HG02763 (cell line): ENCODE measurements around the gene SUGP2.

Source experiments
- ATAC-seq: cut with Tn5 transposase; IDR thresholded peaks from one replicate; pipeline ENCODE4 v1.9.1; 2021; ENCODE audit warnings: mild to moderate bottlenecking, moderate library complexity; ENCODE audit not compliant: unreplicated experiment

SUGP2 gene

DNA sequence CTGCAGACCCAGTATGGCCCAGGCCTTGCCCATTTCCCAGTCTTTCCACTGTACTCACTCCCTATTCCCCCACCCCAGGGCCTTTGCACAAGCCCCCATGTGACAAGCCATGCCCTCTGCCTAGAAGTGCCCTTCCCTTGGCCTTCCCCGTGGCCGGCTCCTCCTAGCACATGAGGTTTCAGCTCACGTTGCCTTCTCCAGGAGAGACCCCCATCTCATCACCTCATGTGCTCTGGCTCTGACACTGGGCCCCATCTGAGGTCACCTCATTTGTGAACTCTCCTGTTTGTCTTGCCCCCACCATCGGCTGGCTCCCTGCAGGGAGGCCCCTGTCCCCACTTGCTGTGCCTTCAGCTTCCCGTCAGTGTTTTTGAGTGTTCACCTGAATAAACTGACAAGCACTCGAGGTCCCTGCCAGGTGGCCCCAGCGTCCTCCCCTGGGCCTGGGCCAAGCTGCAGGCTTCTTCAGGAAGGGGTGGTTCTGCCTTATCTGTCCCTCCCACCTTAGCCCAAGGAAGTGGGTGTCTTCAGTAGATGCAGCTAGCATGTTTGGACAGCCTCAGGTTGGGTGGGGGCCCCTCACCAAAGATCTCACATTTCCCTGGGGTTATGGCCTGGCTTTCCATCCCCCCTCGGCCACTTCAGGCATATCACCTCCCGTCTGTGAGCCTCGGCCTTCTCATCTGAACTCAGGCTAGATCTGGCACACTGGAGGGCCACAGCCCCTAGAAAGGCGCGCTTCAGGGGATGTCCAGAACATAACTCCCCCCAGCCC lies 26.7 kb upstream of the SUGP2 start:
- no peak for ATAC-seq

DNA sequence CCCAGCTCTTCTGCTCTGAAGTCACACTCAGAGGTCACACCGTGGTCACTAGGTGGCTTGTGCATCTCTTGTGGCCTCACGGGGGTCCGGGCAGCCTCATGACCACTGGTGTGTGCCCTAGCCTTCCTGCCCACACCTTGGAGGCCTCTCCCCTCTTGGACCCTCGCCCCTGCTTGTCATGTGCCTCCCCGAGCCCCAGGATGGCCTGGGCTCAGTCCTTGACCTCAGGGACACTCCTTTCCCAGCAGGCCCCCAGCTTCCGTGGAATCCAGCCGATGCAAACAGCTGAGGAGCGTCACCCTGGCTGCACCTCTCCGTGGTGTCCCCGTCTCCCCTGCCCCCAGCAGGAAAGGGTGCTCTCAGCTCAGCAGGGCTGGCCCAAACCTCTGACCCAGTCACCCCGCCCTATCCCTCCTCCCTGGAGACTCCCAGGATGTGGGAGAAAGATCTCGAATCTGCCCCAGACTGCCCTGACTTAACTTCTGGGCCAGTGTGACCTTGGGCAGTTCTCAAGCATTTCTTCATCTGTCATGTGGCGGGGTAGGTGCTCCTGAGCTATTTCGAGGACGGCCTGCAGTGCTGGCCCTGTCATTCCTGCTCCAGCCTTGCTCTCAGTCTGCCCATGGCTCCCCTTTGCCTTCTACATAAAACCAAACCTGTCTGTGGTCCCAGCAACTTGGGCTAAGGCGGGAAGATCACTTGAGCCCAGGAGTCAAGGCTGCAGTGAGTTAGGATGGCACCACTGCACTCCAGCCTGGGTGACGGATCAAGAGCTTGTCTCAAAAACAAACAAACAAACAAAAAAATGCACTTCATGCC lies 25.9 kb upstream of the SUGP2 start:
- ATAC-seq, result no peak

DNA sequence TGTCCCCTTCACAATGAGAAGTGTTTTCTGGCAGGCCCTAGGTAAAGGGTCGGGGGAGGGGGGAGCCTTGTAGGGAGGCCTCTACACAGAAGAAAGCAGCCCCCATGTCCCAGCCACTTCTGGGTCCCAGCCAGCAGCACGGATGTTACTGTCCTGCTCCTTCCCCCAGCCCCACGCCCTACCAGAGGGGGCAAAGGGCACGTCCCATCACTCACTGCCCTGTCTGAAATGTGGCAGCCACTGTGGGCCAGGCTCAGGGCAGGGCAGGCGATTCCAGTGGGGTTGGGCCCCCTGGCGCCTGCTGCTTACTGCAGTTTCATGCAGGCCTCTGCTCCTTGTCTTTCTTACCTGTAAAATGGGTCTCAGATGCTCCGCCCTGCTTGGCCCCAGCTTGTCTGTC lies 24.4 kb upstream of the SUGP2 start:
- no peak for ATAC-seq

GRCh38 chr19:19057317-19057716 lies 24.0 kb upstream of the SUGP2 start:
- no peak for ATAC-seq

GRCh38 chr19:19056636-19057275 lies 23.4 kb upstream of the SUGP2 start:
- ATAC-seq, result no peak

DNA sequence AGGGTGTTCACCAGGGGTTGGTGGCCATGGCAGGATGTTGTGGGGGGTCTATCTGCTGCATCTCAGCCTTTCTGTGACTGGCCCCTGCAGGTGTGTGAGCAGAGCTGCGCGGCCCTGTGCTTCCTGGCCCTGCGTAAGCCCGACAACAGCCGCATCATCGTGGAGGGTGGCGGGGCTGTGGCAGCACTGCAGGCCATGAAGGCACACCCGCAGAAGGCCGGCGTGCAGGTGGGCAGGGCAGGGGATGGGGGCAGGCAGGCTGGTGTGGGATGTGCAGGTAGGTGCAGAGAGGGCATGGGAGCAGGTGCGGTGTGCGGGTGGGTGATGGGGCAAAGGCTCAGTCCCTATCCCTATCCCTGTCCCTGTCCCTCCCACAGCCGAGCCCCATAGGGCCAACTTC lies 22.4 kb upstream of the SUGP2 start:
- ATAC-seq, result no peak

- no peak for ATAC-seq
Measured at GRCh38 chr19:19054939-19055440, 21.7 kb upstream of the SUGP2 start.

- ATAC-seq, result no peak
Measured at GRCh38 chr19:19054315-19054938, 21.1 kb upstream of the SUGP2 start.

DNA sequence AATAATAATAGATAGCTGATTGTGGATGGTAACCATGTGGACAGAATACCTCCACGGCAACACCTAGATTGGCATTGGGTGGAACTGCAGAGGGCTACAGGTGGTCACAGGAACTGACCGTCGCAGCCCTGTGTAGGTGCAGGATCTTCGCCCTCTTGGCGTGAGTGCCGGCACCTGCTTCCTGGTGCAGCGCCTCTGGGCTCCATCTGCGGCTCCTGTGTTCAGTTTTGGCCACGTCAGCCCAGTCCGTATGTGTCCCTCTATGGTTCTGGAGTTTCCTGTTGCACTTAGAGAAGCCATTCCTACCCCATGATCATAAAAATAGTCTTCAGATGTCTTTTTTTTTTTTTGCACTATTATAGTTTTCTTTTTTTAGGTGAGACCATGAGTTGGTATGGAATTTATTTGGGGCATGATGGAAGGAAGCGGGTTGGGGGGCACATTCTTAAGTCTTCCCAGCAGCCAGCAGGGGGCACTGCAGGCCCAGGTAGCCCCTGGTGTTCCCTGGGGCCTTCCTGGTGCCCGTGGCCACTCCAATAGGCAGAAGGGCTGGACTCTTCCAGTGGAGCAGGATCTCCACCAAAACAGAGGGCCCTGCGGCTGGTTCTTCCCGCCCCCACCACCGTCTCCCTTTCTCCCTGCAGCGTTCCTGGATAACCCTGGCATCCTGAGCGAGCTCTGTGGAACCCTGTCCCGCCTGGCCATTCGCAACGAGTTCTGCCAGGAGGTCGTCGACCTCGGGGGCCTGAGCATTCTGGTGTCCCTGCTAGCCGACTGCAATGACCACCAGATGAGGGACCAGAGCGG lies 20.4 kb upstream of the SUGP2 start:
- no peak for ATAC-seq

DNA sequence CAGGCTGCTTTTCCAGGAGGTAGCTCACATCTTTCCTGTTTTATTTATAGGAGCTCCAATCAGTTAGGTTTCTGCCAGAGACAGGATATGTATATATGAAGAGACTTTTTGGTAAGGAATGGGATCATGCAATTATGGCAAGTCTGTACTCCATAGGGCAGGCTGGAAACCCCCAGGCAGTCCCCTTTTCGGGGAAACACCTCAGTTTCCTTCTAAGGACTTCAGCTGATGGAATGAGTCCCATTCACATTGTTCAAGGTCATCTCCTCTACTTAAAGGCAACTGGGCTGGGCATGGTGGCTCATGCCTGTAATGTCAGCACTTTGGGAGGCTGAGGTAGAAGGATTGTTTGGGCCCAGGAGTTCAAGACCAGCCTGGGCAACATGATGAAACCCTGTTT lies 19.6 kb upstream of the SUGP2 start:
- no peak for ATAC-seq

GRCh38 chr19:19051478-19052213 lies 18.3 kb upstream of the SUGP2 start:
- no peak for ATAC-seq

DNA sequence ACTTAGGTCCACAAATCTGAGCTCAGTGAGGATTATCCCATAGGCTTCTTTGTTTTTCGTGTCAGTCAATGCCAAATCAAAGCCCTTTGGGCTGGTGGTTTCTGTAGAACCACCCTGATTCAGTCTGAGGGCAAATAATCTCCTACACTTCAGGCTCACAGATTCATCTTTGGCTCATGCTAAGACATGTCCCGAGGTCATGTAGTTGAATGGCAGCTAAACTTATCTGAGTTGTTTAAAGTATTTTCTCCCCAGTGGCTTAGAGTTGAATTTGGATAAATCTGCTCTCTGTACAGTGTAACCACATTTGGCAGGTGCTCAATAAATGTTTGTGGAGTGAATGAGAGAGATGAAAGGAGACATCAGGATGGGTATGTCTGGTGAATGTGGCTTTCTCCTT lies 17.4 kb upstream of the SUGP2 start:
- no peak for ATAC-seq

GRCh38 chr19:19050104-19050503 lies 16.8 kb upstream of the SUGP2 start:
- ATAC-seq, result no peak

GRCh38 chr19:19049406-19049805 lies 16.1 kb upstream of the SUGP2 start:
- ATAC-seq, result no peak

GRCh38 chr19:19043881-19044280 lies 10.6 kb upstream of the SUGP2 start:
- no peak for ATAC-seq

- no peak for ATAC-seq
Measured at GRCh38 chr19:19043481-19043880, 10.2 kb upstream of the SUGP2 start.

DNA sequence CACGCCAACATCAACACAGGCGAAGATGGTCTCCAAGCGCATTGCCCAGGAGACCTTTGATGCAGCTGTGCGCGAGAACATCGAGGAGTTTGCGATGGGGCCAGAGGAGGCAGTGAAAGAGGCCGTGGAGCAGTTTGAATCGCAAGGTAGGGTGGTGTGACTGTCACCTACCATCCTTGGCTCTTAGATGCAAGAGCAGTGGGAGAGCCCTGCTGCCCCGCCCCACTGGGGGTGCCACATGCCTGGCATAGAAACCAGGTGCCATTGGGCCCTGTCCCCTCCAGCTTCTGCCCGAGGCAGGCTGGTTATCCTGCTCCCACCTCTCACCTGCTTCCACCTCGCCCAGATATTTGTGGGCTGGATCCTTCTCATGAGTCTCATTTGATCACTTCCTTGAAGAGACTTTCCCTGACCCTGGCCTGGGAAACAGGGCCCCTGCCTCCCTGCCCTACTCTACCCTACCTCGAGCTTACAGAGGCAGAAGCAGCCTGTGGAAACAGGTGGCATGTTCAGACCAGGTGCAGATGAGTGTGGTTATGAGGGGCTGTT lies 9.5 kb upstream of the SUGP2 start:
- ATAC-seq, result no peak

- ATAC-seq, result no peak
Measured at GRCh38 chr19:19040417-19040816, 7.1 kb upstream of the SUGP2 start.

DNA sequence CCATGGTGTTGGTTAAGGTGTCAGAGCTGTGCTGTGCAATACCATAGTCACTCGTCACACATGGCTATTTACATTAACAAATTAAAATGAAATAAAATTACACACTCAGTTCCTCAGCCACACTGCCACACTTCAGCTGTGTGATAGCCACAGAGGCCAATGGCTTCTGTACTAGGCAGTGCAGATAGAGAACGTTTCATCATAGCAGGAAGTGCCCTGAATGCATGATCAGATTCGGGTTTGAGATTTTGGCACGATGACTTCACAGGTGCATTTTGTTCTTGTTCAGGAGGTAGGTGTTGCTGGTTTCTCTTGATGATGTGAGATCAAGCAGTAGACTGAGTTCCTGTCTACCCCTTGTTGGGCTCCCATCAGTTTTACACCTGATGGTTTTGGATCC lies 6.6 kb upstream of the SUGP2 start:
- ATAC-seq, result no peak
